Smooth muscle cell (in vitro differentiated cells): ENCODE data around the gene RAB1A. TPM values are rescaled to one million over a fixed set of nuclear protein-coding genes. Genes with fewer than 3 reads are reported as not detected.
"Not testable (repeated sequence)": the region's sequence is repeated elsewhere in the genome, so short reads cannot be mapped to it uniquely, and the experiment has no call there.

Experiments used
- DNase-seq: peaks from one replicate; lab custom pipeline; 2025; ENCODE audit not compliant: unreplicated experiment; lab: John Stamatoyannopoulos, UW
- H2AFZ ChIP-seq: fragments of 200-600 bp; sonication (generic); 2 replicates; pipeline ENCODE4 v1.6.0; 2016; ENCODE audit warnings: antibody characterized with exemption, low read depth, mild to moderate bottlenecking
- H3F3A ChIP-seq: fragments of 200-600 bp; sonication (generic); 2 replicates; pipeline ENCODE4 v1.6.0; 2017; ENCODE audit warnings: antibody characterized with exemption, low read depth
- H3K27ac ChIP-seq: fragments of 200-600 bp; sonication (generic); 2 replicates; pipeline ENCODE4 v1.5.1; 2016; ENCODE audit warnings: low read depth, mild to moderate bottlenecking
- H3K27me3 ChIP-seq: fragments of 200-600 bp; sonication (generic); 2 replicates; pipeline ENCODE4 v1.6.1; 2016; ENCODE audit warnings: low read depth, mild to moderate bottlenecking
- H3K36me3 ChIP-seq: fragments of 200-600 bp; sonication (generic); 2 replicates; pipeline ENCODE4 v1.5.1; 2016; ENCODE audit warnings: low read depth
- H3K4me1 ChIP-seq: fragments of 200-600 bp; sonication (generic); 2 replicates; pipeline ENCODE4 v1.5.1; 2016; ENCODE audit warnings: low read depth
- H3K4me2 ChIP-seq: fragments of 200-600 bp; sonication (generic); 2 replicates; pipeline ENCODE4 v1.6.0; 2016; ENCODE audit warnings: mild to moderate bottlenecking
- H3K4me3 ChIP-seq: fragments of 200-600 bp; sonication (generic); 2 replicates; pipeline ENCODE4 v1.5.1; 2016; ENCODE audit warnings: mild to moderate bottlenecking
- H3K79me2 ChIP-seq: fragments of 200-600 bp; sonication (generic); 2 replicates; pipeline ENCODE4 v1.6.0; 2016; ENCODE audit warnings: low read depth, mild to moderate bottlenecking
- H3K9ac ChIP-seq: fragments of 200-600 bp; sonication (generic); 2 replicates; pipeline ENCODE4 v1.6.0; 2016; ENCODE audit warnings: low read depth
- H3K9me3 ChIP-seq: fragments of 200-600 bp; sonication (generic); replicated peaks from 2 replicates; pipeline ENCODE4 v1.5.1; 2016; ENCODE audit warnings: low read depth
- H4K20me1 ChIP-seq: fragments of 200-600 bp; sonication (generic); 2 replicates; pipeline ENCODE4 v1.6.0; 2016; ENCODE audit warnings: low read depth
- WGBS: methylation state at CpG from one replicate; pipeline ENCODE4 v1.1.7; 2016; ENCODE audit warnings: low lambda C conversion rate; 5-methylcytosine and 5-hydroxymethylcytosine counted together
- polyA plus RNA-seq: library from polyadenylated mRNA; unstranded; fragments of >200 nt; fragmentation: Nextera tagmentation; extraction: Ambion mirVana; gene quantifications from 2 replicates; pipeline ENCODE4 v1.2.1, GENCODE V29; 2016
- total RNA-seq: library from RNA; depleted of rRNA; stranded (reverse); fragments of >200 nt; gene quantifications from 2 replicates; pipeline ENCODE4 v1.2.3, GENCODE V29; 2014
- TF ChIP-seq, protein P1 (sequence below): fragments of 200-600 bp; sonication (generic); IDR thresholded peaks from 2 replicates; pipeline ENCODE4 v1.5.1; 2017; ENCODE audit warnings: borderline replicate concordance, mild to moderate bottlenecking, antibody characterized with exemption; ENCODE audit not compliant: insufficient read depth, poor library complexity, severe bottlenecking

RAB1A gene
- total and polyA plus RNA-seq, 2 experiments from 2014 or later: 250 to 361 TPM

DNA sequence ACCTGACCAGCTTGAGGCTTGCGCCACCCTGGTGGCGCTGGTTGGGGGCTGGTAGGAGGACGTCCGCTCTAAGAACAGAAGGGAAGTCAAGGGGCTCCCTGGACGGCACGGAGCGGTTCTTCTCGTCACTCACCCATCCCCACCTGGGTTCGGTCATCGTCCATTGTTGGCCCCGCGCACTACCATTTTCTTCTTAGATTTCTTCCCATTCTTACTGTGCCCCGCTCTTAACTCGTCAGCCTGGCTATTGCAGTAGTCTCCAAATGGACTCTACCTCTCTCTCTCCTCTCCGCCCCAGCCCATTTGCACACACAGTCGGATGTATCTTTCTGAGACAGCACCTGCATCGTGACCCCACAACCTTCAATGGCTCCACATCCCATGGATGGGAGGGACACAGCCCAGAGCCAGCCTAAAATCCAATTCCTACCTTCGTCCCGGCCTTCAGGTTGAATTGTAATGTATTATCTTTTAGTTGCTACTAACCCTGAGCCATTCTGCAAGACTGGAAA lies 814 bp upstream of the RAB1A start:
- Histone ChIP-seq H4K20me1 (peaks cover 40% of the 10 kb centered on the region), H3K4me1 (peaks cover 24% of the 10 kb centered on the region), H3K27ac (peak overlapping the region; percentile 99), H2AFZ (peak overlapping the region; percentile 57), H3F3A (peaks cover 3% of the 10 kb centered on the region), H3K27me3 (no peaks in the 10 kb centered on the region), H3K4me2 (peak overlapping the region; percentile 89), H3K9me3 (no peaks in the 10 kb centered on the region), H3K9ac (peak overlapping the region; percentile 89), H3K36me3 (no peaks in the 10 kb centered on the region), H3K79me2 (peaks cover 42% of the 10 kb centered on the region), H3K4me3 (peak overlapping the region; percentile 99)
- 19% methylated on average over 15 of the region's 19 CpGs for WGBS
- DNase-seq: no peak
- TF ChIP-seq, protein P1, sequence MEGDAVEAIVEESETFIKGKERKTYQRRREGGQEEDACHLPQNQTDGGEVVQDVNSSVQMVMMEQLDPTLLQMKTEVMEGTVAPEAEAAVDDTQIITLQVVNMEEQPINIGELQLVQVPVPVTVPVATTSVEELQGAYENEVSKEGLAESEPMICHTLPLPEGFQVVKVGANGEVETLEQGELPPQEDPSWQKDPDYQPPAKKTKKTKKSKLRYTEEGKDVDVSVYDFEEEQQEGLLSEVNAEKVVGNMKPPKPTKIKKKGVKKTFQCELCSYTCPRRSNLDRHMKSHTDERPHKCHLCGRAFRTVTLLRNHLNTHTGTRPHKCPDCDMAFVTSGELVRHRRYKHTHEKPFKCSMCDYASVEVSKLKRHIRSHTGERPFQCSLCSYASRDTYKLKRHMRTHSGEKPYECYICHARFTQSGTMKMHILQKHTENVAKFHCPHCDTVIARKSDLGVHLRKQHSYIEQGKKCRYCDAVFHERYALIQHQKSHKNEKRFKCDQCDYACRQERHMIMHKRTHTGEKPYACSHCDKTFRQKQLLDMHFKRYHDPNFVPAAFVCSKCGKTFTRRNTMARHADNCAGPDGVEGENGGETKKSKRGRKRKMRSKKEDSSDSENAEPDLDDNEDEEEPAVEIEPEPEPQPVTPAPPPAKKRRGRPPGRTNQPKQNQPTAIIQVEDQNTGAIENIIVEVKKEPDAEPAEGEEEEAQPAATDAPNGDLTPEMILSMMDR: no peak

DNA sequence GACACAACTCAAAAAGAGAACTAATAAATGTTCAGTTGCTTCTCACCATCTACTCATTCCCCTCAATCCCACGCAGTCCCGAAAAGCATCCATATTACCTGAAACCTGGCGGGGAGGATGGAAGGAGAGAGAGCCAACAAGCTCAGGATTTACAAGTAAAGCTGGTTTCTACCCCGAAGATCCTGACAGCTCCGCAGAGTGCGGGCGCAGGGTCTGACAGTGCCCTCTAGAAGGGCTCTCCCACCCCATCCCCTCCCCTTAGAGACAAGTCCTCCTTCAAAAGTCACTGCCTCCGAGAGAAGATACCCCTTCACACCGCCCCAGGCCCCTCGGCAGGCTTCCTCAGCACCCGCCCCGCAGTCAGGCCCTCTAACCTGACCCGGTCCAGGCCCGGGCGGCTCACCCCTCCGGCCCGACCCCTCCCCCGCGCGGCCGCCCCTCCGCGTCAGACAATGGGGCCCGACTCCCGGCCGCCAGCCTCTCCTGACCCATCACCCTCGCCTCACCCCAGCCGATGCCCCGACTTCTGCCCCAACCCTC lies 550 bp downstream of the RAB1A start:
- TF ChIP-seq, protein P1: no peak
- peaks cover 54% of the 10 kb centered on the region for H4K20me1 ChIP-seq
- no peaks in the 10 kb centered on the region for H3K9me3 ChIP-seq
- H3K4me2 ChIP-seq: peak overlapping the region; percentile 98
- peaks cover 3% of the 10 kb centered on the region for H3F3A ChIP-seq
- 1% methylated on average over 13 of the region's 29 CpGs for WGBS
- peak overlapping the region; percentile 74 for H2AFZ ChIP-seq
- H3K4me1 ChIP-seq: peaks cover 32% of the 10 kb centered on the region
- peaks cover 55% of the 10 kb centered on the region for H3K79me2 ChIP-seq
- H3K27me3 ChIP-seq: no peaks in the 10 kb centered on the region
- peak; percentile 40 for DNase-seq
- H3K36me3 ChIP-seq: no peaks in the 10 kb centered on the region
- H3K27ac ChIP-seq: peak overlapping the region; percentile 99
- H3K4me3 ChIP-seq: peak overlapping the region; percentile 99
- peak overlapping the region; percentile 100 for H3K9ac ChIP-seq

DNA sequence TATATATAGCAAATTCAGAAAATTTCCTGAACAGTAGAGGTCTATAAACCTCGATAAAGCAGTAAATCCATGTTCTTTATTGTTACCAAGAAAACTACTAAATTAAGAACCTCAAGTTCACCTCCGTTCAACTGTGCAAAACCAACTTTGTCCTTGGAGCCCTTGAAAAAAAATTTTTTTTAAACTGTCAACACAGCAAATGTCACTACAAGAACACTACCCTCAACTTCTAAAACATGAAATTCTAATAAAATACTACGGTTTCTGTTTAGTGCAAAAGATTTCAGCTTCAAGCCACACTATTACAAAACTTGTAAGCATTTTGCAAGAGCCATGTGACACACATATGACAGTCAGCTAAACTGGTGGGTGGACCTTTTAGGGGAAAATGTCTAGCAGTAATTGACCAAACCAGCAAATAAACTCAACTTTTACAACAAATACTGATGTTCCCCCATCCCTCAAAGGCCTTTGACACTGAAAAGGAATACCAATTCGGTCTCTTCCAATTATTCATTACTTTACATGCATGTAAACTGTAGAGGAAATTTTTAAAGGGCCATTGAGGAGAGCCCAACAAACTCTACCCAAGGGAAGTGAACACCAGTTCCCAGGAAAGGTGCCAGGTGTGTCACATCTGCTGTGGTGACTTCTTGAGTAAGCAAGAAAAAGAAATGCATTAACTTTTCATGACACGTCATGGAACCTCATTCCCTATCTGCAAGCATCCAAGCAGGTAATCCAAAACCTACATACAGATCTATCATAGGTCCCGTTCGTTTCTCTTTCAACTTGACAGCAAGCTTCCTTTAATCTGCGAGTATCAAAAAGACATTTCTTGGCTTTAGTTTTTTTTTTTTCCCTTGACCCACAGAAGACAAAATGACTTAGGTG lies 1.4 kb downstream of the RAB1A start:
- peak overlapping the region; percentile 100 for H3K9ac ChIP-seq
- 36% methylated on average over 8 of the region's 8 CpGs for whole genome bisulfite sequencing
- H3K79me2 ChIP-seq: peaks cover 64% of the 10 kb centered on the region
- no peak overlapping the region for H2AFZ ChIP-seq
- H3K36me3 ChIP-seq: no peaks in the 10 kb centered on the region
- H3K4me3 ChIP-seq: peak overlapping the region; percentile 99
- peaks cover 32% of the 10 kb centered on the region for H3K4me1 ChIP-seq
- peaks cover 62% of the 10 kb centered on the region for H4K20me1 ChIP-seq
- peak overlapping the region; percentile 98 for H3K4me2 ChIP-seq
- DNase-seq: no peak
- H3K27me3 ChIP-seq: no peaks in the 10 kb centered on the region
- TF ChIP-seq, protein P1: no peak
- H3K27ac ChIP-seq: peak overlapping the region; percentile 99
- peaks cover 3% of the 10 kb centered on the region for H3F3A ChIP-seq
- H3K9me3 ChIP-seq: no peaks in the 10 kb centered on the region

DNA sequence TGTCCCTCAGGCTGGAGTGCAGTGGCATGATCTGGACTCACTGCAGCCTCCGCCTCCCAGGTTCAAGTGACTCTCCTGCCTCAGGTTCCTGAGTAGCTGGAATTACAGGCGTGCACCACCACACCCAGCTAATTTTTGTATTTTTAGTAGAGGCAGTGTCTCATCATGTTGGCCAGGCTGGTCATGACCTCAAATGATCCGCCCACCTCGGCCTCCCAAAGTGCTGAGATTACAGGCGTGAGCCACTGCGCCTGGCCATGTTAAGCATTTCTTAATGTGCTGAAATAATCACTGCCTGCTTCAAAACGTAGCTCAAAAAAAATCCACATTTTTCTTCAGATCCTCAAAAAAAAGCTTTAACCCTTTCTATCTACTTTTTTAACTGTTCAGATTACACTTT lies 4.4 kb downstream of the RAB1A start:
- not testable (repeated sequence) for H3K9ac ChIP-seq, H2AFZ ChIP-seq, H3K4me3 ChIP-seq, H3F3A ChIP-seq, DNase-seq, H3K9me3 ChIP-seq, H3K27me3 ChIP-seq, H3K36me3 ChIP-seq
- Histone ChIP-seq H3K79me2 (peaks cover 94% of the 10 kb centered on the region), H4K20me1 (peaks cover 93% of the 10 kb centered on the region), H3K4me2 (peak overlapping the region; percentile 98), H3K27ac (peak overlapping the region; percentile 99), H3K4me1 (peaks cover 32% of the 10 kb centered on the region)
- 44% methylated on average over 7 of the region's 7 CpGs for WGBS
